Smooth muscle cell (in vitro differentiated cells): ENCODE measurements around the gene CPSF3. TPM values are rescaled to one million over a fixed set of nuclear protein-coding genes. Genes with fewer than 3 reads are reported as not detected.

Experiments
- DNase-seq: peaks from one replicate; lab custom pipeline; 2025; ENCODE audit not compliant: unreplicated experiment; lab: John Stamatoyannopoulos, UW
- H2AFZ ChIP-seq: fragments of 200-600 bp; sonication (generic); 2 replicates; pipeline ENCODE4 v1.6.0; 2016; ENCODE audit warnings: antibody characterized with exemption, low read depth, mild to moderate bottlenecking
- H3F3A ChIP-seq: fragments of 200-600 bp; sonication (generic); 2 replicates; pipeline ENCODE4 v1.6.0; 2017; ENCODE audit warnings: antibody characterized with exemption, low read depth
- H3K27ac ChIP-seq: fragments of 200-600 bp; sonication (generic); 2 replicates; pipeline ENCODE4 v1.5.1; 2016; ENCODE audit warnings: low read depth, mild to moderate bottlenecking
- H3K27me3 ChIP-seq: fragments of 200-600 bp; sonication (generic); 2 replicates; pipeline ENCODE4 v1.6.1; 2016; ENCODE audit warnings: low read depth, mild to moderate bottlenecking
- H3K36me3 ChIP-seq: fragments of 200-600 bp; sonication (generic); 2 replicates; pipeline ENCODE4 v1.5.1; 2016; ENCODE audit warnings: low read depth
- H3K4me1 ChIP-seq: fragments of 200-600 bp; sonication (generic); 2 replicates; pipeline ENCODE4 v1.5.1; 2016; ENCODE audit warnings: low read depth
- H3K4me2 ChIP-seq: fragments of 200-600 bp; sonication (generic); 2 replicates; pipeline ENCODE4 v1.6.0; 2016; ENCODE audit warnings: mild to moderate bottlenecking
- H3K4me3 ChIP-seq: fragments of 200-600 bp; sonication (generic); 2 replicates; pipeline ENCODE4 v1.5.1; 2016; ENCODE audit warnings: mild to moderate bottlenecking
- H3K79me2 ChIP-seq: fragments of 200-600 bp; sonication (generic); 2 replicates; pipeline ENCODE4 v1.6.0; 2016; ENCODE audit warnings: low read depth, mild to moderate bottlenecking
- H3K9ac ChIP-seq: fragments of 200-600 bp; sonication (generic); 2 replicates; pipeline ENCODE4 v1.6.0; 2016; ENCODE audit warnings: low read depth
- H3K9me3 ChIP-seq: fragments of 200-600 bp; sonication (generic); replicated peaks from 2 replicates; pipeline ENCODE4 v1.5.1; 2016; ENCODE audit warnings: low read depth
- H4K20me1 ChIP-seq: fragments of 200-600 bp; sonication (generic); 2 replicates; pipeline ENCODE4 v1.6.0; 2016; ENCODE audit warnings: low read depth
- WGBS: methylation state at CpG from one replicate; pipeline ENCODE4 v1.1.7; 2016; ENCODE audit warnings: low lambda C conversion rate; 5-methylcytosine and 5-hydroxymethylcytosine counted together
- polyA plus RNA-seq: library from polyadenylated mRNA; unstranded; fragments of >200 nt; fragmentation: Nextera tagmentation; extraction: Ambion mirVana; gene quantifications from 2 replicates; pipeline ENCODE4 v1.2.1, GENCODE V29; 2016
- total RNA-seq: library from RNA; depleted of rRNA; stranded (reverse); fragments of >200 nt; gene quantifications from 2 replicates; pipeline ENCODE4 v1.2.3, GENCODE V29; 2014
- TF ChIP-seq, protein P1 (sequence below): fragments of 200-600 bp; sonication (generic); IDR thresholded peaks from 2 replicates; pipeline ENCODE4 v1.5.1; 2017; ENCODE audit warnings: borderline replicate concordance, mild to moderate bottlenecking, antibody characterized with exemption; ENCODE audit not compliant: insufficient read depth, poor library complexity, severe bottlenecking

CPSF3 gene
- total and polyA plus RNA-seq, 2 experiments from 2014 or later, result 30.3 to 52.6 TPM

DNA sequence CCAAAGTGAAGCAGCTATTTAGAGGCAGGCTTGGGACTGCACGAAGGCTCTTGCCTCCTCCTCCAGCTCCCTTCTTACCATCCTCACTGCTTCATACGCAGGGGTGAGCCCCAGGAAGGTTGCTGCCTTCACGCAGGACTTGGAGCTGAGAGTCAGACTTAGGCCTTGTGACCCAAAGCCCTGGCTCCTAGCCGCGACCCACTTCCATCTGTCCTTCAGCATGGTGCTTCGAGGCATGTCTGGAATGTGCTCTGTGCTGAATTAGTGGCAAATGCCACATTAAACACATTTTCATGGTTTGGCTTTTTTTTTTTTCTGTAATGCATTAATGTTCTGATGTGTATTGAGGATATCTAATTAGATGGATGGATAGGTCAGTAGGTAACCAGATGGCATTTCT lies 37.6 kb upstream of the CPSF3 start:
- TF ChIP-seq, protein P1, sequence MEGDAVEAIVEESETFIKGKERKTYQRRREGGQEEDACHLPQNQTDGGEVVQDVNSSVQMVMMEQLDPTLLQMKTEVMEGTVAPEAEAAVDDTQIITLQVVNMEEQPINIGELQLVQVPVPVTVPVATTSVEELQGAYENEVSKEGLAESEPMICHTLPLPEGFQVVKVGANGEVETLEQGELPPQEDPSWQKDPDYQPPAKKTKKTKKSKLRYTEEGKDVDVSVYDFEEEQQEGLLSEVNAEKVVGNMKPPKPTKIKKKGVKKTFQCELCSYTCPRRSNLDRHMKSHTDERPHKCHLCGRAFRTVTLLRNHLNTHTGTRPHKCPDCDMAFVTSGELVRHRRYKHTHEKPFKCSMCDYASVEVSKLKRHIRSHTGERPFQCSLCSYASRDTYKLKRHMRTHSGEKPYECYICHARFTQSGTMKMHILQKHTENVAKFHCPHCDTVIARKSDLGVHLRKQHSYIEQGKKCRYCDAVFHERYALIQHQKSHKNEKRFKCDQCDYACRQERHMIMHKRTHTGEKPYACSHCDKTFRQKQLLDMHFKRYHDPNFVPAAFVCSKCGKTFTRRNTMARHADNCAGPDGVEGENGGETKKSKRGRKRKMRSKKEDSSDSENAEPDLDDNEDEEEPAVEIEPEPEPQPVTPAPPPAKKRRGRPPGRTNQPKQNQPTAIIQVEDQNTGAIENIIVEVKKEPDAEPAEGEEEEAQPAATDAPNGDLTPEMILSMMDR, result no peak
- no peak for DNase-seq
- H3K36me3 ChIP-seq, result peaks cover 7% of the 10 kb centered on the region

DNA sequence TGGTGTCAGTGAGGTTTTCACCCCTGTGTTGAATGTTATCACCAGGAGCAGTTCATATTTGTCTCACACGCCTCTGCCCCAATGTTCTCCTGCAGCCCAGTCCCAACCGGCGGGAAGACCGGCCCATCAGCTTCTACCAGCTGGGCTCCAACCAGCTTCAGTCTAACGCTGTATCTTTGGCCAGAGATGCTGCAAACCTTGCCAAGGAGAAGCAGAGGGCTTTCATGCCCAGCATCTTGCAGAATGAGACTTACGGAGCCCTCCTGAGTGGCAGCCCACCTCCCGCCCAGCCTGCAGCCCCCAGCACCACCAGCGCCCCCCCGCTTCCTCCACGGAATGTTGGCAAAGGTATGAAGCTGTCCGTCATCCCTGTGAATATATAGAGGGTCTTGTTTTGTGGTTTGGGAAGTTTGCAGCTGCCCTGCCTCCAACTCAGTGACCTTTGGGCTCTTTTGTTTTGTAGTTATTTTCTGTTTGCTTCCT lies 35.2 kb upstream of the CPSF3 start:
- no peak for DNase-seq
- Histone ChIP-seq H3K4me1 (peaks cover 10% of the 10 kb centered on the region), H3K27me3 (no peaks in the 10 kb centered on the region), H3K9me3 (no peaks in the 10 kb centered on the region), H4K20me1 (no peaks in the 10 kb centered on the region), H2AFZ (no peak overlapping the region), H3K36me3 (peaks cover 7% of the 10 kb centered on the region), H3K79me2 (no peaks in the 10 kb centered on the region), H3K9ac (no peak overlapping the region), H3K27ac (no peak overlapping the region), H3K4me3 (no peak overlapping the region), H3K4me2 (no peak overlapping the region), H3F3A (no peaks in the 10 kb centered on the region)
- WGBS, result 98% methylated on average over 11 of the region's 11 CpGs
- TF ChIP-seq, protein P1, result no peak

More for the DNA sequence above, 37.6 kb upstream of the CPSF3 start:
- Histone ChIP-seq H3K27ac (peak overlapping the region; percentile 81), H3F3A (peaks cover 7% of the 10 kb centered on the region), H3K4me2 (peak overlapping the region; percentile 31), H3K4me1 (no peaks in the 10 kb centered on the region), H3K4me3 (no peak overlapping the region), H3K9me3 (no peaks in the 10 kb centered on the region), H3K79me2 (no peaks in the 10 kb centered on the region), H2AFZ (no peak overlapping the region), H4K20me1 (peaks cover 3% of the 10 kb centered on the region), H3K9ac (no peak overlapping the region), H3K27me3 (no peaks in the 10 kb centered on the region)
- 73% methylated on average over 6 of the region's 6 CpGs for WGBS

DNA sequence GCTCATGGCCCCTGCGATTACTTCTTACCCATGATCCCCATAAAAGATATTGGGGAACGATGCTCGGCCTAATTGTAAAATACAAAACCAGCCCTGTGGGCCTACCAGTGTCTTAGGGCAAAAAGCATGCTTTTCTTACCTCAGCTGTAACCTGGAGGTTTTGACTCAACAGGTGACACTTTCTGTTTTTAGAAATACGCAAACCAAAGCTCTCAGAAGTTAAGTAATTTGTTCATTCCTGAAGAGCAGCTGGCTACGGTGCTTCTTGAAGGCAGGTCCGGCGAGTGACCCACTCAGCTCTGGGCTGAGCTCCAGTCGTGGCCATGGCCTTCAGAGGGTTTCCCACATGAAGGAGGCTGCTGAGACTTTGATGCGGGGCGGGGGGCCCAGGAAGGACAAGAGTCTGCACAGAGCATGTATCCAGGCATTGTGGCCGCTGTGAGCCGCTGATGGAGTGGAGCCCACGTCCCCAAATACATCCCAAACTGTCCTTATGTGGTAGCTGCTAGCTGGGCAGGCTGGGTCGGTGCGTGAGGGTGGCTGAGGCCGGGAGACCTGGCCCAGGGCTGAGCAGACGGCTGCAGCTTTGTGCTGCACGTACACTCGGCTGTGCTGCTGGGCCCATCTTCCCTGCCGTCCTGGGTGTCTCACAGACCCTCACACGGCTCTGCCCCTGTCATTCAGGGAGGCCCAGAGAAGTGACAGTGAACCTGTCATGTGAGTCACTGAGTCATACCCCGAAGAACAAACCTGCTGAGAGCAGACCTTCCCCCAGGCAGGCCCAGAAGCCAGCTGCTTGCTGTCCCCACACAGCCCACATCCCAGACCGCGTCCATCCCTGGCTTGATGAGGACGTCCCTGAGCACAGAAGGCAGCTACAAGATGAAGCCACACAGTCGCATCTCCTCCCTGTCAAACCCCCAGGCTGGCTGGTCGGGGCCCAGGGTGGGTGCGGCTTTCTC lies 34.2 kb upstream of the CPSF3 start:
- TF ChIP-seq, protein P1, result no peak
- no peak overlapping the region for H3K4me2 ChIP-seq
- H4K20me1 ChIP-seq, result no peaks in the 10 kb centered on the region
- H3K36me3 ChIP-seq, result peaks cover 7% of the 10 kb centered on the region
- H3K9ac ChIP-seq, result no peak overlapping the region
- H3K79me2 ChIP-seq, result no peaks in the 10 kb centered on the region
- no peak overlapping the region for H2AFZ ChIP-seq
- H3K9me3 ChIP-seq, result no peaks in the 10 kb centered on the region
- WGBS, result 89% methylated on average over 28 of the region's 28 CpGs
- no peaks in the 10 kb centered on the region for H3K27me3 ChIP-seq
- H3F3A ChIP-seq, result no peaks in the 10 kb centered on the region
- peaks cover 11% of the 10 kb centered on the region for H3K4me1 ChIP-seq
- no peak overlapping the region for H3K4me3 ChIP-seq
- no peak overlapping the region for H3K27ac ChIP-seq
- DNase-seq, result no peak
